IPS-11a (cell line): Measurements from ENCODE around the gene PCIF1.
A peak's percentile ranks its signal among the peaks of the same experiment; 100 is the strongest.

Experiments
- H3K4me3 ChIP-seq: one replicate; pipeline ENCODE4 v1.5.1; 2013; ENCODE audit warnings: low read depth, low read length, control low read depth

Gene PCIF1

DNA sequence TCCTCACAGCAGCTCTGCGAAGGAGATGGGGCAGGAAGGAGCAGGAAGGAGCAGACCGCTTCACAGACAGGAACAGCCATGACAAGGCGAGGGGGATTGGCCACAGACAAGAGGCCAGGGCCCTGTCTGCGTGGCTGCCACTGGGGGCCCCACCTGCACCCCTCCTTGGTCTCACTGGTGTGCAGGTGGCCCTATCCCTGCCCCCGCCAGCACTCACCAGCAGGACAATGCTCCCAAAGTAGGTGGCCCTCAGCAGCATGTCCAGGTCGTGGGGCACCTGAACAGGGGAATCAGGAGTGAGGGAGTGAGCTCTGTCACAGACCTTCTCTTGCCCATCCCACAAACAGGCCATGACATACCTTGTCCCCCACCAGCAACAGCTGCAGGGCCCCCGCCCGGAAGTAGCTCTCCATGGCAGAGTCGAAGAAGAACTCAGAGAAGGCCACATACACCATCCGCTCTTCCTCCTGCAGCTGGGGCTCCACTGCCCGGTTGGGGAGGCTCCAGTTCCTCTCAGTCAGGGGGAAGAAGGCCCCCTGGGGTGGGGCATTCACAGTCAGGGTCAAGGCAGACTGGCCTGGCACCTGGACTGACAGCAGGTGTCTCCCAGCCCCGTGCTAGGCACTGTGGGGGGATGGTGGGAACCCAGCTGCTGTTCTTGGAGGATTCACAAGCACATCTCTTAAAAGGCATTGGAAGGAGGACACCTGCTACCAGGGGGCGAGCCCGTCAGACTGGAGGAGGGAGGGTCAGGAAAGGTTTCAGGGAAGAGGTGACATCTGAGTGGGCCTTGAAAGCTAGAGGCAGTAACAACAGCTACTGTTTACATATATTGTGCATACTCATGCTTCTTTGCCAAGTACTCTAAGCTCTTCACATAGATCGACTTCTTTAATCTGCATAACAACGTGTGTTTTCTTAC, 29.6 kb upstream of the PCIF1 start:
- no peak overlapping the region for H3K4me3 ChIP-seq

DNA sequence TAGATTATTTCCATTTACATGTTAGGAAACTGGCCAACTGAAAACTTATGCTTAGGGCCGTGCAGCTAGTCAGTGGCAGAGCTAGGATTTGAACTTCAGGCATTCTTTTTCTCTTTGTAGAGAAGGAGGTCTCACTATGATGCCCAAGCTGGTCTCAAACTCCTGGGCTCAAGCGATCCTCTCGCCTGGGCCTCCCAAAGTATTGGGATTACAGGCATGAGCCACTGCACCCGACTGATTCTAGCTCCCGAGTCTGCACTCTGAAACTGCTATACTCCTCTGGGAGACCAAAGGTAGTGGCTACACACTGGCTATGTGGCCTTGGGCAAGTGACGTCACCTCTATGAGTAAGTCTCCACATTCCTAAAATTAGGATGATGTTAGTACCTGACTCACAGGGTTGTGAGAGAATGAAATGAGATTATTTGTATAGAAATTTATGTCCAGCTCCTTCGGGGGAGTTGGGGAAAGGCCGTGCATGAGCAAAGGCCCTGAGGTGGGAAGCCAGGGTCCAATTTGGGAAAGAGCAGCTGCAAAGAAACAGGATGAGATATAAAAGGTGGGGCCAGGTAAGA, 28.9 kb upstream of the PCIF1 start:
- H3K4me3 ChIP-seq, result no peak overlapping the region

DNA sequence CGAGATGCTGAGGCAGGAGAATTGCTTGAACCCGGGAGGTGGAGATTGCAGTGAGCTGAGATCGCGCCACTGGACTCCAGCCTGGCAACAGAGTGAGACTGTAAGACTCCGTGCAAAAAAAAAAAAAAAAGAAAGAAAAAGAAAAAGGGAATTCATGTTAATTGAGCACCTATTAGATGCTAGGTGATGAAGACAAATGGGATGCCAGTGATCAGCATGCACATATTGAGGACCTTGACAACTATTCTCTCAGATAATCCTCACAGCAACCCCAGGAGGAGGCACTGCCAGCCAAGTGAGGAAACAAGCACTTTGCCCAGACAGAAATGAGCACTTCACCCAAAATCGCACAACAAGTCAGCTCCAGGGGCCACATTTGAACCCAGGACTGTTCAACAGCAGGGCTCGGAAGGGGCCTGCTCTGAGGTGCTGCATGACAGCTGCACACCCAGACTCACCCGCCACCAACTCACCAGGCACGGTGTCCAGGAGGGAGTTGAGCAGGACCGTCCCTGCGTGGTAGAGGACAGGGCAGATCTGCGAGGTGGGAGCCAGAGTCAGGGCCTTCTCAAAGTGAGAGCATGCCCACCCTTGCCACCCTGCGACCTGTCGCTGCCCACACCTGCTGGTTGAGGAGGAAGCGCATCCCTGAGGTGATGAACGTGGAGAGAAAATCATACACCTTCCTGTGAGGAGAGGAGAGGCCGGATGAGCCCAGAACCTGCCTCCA, 27.1 kb upstream of the PCIF1 start:
- no peak overlapping the region for H3K4me3 ChIP-seq

DNA sequence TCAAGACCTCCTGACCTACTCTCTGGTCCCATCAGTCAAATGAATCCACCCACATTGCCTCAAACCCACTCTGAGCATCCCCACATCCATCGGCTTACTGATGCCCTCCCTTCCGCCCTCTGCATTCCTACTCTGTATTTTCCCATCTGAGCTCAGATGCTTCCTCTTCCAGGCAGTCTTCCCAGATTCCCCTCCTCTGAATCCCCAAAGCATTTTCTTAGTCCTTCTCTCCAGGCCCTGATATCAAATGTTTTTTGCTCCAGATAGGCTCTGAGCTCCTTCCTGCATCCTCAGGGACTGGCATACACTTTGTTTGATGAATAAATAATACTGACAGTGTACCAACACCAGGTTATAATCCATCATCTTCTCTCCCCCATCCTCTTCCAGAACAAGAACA, 26.4 kb upstream of the PCIF1 start:
- no peak overlapping the region for H3K4me3 ChIP-seq

DNA sequence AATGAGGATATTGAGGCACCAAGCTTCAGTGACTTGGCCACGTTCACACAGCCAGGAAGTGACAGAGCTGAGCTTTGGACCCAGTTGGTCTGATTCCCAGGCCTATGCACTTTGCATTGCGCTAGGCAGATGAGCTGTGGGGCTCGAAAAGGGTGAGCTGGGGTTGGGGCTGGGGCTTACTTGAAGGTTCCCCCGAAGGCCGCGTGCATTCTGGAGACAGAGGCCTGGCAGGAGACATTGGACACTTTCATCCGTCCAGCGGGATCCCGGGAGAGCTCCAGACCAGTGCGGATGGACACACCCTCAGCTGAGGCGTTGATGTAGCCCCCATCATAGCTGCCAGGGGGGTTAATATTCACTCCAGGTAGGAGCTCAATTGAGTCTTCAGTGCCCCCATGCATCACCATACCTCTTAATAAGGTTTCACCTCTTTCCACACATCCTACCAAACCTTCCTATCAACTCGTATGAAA, 25.1 kb upstream of the PCIF1 start:
- no peak overlapping the region for H3K4me3 ChIP-seq

DNA sequence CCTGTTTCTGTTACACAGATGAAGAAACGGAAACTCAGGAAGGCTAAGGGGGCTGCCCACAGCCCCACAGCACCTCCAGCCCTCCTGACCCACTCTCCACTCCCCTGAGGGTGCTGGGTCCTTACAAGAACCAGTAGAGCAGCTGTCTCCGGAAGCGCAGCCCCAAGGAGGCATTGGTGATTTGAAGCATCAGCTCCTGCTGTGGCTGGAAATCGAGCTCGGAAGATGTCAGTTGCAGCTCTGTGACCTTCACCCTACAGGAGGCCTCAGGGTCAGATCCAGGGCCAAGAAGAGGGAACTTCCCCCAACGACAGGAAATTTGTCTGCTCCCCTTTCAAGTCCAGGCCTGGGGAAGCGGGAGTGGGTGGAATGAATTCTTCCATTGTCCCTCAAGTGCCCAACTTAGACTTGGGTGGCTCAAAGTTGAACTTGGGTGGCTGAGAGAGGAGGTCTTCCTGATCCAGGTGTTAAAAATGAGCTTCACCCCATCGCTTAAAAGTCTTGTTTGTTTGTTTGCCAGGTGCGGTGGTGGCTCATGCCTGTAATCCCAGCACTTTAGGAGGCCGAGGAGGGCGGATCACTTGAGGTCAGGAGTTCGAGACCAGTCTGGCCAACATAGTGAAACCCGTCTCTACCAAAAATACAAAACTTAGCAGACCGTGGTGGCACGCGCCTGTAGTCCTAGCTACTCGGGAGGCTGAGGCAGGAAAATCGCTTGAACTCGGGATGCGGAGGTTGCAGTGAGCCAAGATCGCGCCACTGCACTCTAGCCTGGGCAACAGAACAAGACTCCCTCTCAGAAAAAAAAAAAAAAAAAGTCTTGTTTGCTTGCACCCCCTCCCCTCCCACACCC, 24.4 kb upstream of the PCIF1 start:
- H3K4me3 ChIP-seq, result no peak overlapping the region

DNA sequence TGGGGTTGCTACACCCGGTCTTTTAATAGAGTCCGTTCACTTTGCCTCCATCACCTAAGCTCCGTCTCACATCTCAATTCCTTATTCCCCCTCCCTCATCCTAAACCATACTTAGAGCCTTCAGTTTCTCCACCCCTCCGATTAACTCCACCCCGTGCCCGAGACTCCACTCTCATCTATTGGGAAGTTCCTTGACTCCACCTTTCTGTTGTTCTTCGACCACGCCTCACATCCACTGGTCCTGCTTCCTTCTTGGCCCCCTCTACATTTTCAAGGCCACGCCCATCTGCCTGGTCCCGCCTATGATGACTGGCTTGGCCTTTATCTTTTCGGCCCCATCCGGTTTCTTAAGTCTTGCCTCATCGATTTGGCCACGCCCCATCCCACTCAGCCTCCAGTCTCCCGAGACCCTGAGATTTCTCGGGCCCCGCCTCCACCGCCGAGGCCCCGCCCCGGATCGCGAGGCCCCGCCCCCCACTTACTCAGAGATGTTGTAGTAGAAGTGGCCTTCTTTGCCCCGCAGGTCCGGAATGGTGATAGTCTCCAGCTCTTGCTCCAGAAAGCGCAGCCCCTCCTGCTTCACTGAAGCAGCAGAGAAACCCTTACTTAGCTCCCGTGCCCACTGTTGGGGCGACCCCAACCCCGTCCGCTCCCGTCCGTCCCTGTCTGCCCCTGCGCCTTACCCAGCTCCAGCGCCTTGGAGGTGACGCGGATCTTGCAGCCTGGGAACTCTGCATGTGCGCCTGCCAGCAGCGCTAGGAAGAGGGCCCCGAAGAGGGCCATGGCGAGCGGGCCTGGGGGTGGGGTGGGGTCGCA, 23.6 kb upstream of the PCIF1 start:
- peak overlapping the region; percentile 66 for H3K4me3 ChIP-seq

DNA sequence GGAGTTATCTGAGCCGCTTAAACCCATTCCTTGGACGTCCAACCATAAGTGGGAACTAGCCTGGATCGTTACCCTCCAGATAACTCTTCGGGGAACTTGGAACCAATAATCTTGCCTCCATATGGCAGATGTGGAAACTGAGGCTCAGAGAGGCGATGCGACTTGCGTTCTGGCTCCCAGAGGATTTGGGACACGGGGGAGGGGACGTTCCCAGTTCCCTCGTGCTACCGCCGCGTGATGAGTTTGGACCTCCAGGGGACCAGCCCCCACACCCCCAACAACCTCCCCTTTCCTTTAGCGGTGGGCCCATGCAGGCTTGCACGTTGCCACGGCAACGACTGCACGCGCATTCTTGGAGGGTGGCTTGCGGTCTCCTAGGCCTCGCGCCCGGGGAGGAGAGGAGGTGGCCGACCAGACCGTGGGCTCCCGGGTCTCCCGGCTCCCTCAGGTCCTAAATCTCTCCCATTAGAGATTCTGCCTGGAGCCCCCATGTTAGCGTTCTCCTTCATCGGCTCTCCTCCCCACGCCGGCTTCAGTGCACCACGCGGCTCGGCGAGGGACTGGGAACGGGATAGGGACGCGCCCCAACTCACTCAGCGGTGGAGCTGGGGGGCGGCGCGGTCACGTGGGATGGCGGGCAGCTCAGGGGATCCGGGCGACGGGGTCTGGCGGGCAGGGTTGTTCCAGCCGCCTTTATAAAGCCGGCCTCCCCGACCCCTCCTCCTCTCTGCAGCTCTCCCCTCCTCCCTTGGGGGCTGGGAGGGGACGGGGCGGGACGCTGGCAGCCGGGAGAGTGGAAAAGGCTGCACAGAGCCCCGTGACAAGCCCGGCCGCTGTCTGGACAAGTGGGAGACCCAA, 22.8 kb upstream of the PCIF1 start, which contains the start of gene PLTP:
TSS of gene PLTP (minus strand) at position 670 of the 858 bp plus-strand sequence. CDS start 703 bp downstream, outside the sequence.
- peak within 1 kb of the TSS; percentile 66 for H3K4me3 ChIP-seq

DNA sequence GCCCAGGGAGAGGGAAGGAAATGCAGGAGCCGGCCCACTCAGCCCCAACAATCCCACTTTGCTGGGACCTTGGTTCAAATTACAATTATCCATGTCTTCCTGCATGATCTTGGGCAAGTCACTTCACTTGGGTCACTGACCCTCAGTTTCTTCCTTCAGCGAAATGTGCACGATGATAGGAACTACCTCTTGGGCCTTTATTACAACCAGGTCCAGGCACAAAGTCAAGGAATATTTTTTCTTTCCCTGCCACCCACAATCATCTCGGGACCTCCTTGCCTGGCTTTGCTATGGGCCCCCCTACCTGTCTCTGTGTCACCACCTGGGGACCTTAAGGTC, 22.2 kb upstream of the PCIF1 start:
- peak overlapping the region; percentile 2 for H3K4me3 ChIP-seq

DNA sequence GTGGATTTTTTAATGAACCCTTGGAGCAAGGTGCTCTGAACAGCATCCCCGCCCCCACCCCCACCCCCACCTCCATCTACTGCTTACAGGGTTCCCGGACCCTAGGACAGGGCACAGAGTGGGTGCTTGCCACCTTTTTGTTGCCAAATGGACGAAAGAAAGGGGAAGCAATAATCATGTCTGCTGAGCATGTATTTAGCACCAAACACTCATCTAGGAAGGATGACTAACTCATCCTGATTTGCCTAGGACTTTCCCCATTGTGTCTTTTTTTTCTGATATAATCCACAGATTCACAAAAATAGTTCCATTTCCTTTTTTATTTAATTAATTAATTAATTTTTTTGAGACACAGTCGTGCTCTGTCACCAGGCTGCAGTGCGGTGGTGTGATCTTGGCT, 21.4 kb upstream of the PCIF1 start:
- no peak overlapping the region for H3K4me3 ChIP-seq

DNA sequence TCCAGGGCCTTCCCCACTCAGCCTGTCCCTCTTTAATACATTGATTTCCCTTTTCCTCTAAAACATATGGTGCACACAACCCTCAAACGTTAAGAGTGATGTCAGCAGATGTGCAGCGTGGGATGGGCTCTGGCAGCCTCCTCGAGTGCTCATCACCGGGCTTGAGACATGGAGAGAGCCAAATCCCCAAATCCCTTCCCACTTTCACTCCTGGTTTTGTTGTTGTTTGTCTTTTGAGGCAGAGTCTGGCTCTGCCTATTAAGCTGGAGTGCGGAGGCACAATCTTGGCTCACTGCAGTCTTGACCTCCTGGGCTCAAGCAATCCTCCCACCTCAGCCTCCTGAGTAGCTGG, 16.7 kb upstream of the PCIF1 start:
- H3K4me3 ChIP-seq, result no peak overlapping the region

DNA sequence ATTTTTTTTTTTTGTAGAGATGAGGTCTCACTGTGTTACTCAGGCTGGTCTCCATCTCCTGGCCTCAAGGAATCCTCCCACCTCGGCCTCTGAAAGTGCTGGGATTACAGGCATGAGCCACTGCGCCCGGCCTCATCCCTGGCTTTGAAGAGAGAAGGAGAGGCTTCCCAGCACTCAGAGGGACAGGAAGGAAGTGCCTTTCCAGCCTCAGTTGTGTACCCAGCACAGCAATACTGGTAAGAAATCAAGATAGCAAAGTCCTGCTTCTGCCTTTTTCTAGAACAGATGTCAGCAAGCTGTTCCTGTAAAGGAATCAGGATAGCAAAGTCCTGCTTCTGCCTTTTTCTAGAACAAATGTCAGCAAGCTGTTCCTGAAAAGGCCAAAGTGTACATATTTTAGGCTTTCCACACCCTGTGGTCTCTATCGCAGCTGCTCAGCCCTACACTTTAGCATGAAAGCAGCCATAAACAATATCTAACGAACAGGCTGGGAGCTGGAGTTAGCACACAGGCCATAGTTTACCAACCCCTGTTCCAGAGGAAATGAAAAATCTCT, 16.2 kb upstream of the PCIF1 start:
- no peak overlapping the region for H3K4me3 ChIP-seq

DNA sequence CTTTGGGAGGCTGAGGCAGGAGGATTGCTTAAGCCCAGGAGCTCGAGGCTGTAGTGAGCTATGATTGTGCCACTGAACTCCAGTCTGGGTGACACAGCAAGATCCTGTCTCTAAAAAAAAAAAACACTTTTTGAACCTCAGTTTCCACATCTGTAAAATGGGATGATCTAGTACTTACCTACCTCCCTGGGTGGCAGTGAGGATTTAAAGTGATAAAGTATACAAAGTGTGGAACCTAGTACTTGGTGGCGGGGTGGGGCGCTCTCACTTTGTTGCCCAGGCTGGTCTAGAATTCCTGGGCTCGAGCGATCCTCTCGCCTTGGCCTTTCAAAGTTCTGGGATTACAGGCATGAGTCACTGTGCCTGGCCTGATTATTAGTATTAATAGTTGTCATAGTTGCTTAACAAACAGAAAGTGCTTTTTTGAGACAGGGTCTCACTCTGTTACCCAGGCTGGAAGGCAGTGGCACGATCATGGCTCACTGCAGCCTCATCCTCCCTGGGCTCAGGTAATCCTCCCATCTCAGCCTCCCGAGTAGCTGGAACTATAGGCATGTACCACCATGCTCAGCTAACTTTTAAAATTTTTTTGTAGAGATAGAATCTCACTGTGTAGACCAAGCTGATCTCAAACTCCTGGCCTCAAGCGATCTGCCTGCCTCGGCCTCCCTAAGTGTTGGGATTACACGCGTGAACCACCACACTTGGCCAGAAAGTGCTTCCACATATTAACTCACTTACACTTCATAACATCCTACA, 15.5 kb upstream of the PCIF1 start:
- H3K4me3 ChIP-seq, result no peak overlapping the region

DNA sequence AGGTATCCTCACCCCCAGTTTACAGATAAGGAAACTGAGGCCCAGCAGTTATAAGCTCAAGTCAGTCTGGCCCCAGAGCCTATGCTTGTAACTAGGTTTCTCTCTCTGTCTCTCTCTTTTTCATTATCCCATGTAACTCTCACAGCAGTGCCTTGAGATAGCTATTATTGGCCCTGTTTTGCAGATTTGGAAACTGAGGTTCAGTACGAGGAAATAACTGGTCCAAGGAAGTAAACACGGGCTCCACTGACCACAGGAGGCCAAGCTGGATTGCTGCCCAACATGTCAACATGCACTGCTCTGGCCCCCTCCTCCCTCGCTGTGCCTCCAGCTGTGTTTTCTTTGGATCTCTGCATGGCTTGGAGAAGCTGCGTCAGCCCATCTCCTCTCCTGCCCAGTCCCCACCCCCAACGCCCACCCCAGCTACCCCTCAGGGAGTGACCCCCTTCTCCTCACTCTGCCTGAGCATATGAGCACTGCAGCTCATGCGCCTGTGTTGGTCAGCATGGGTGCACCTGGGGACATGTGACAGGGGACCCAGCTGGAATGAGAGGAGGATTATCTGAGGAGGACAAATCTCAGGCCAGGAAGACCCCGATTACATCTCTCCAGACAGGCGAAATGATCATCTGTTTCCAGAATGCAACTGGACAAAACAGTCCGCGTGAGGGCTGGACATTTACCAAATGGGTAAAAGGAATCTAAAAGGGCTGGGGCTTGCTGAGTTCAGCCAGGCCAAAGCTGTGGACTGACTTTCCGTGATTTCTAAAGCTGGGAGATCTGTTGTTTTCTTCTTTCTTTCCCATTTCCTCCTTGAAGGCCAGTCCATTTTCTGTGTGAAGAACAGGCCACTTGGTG, 14.7 kb upstream of the PCIF1 start:
- H3K4me3 ChIP-seq, result no peak overlapping the region

DNA sequence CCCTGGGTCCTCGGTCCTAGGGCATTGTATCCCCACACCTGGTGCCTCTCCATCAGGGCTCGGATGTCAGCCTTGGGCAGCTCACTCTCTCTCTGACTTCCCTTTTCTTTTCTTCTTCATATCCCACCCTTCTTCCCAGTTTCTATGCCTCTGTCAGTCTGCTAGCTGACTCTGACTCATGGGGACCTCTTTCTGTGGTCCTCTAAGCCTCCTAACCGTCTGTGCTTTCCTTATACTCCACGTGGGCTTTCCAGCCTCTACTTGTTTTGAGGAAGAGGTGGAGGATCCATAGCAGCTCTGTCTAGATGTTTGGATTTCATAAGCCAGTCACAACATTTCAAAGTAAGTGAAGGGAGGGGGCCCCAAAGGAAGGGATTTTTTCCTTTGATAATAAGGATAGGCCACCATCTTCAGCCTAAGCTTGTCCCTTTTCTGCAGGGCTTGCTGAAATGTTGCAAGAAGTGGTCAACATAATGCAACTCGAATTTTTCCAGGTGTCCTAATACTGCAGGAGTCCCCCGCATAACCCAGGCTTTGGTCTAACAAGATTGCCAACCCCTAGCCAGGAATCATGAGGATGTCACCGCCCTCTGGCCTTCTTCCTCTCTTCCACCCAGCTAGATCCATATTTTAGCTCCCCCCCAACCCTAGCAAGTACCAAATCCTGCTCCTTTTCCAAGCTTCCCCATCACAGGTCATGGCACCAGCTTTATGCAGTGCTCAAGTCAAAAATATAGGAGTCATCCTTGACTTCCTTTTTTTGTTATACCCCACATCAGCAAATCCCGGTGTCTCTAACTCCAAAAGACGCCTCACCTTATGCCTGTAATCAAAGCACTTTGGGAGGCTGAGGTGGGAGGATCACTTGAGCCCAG, 13.8 kb upstream of the PCIF1 start:
- H3K4me3 ChIP-seq, result no peak overlapping the region
